ENCODE data around the gene PLD5. TPM values are rescaled to one million over a fixed set of nuclear protein-coding genes. Genes with fewer than 3 reads are reported as not detected.
"Not testable (repeated sequence)": the region's sequence is repeated elsewhere in the genome, so short reads cannot be mapped to it uniquely, and the experiment has no call there.

The PLD5 gene
- total RNA-seq, 1 experiment from 2014 or later: 1.8 TPM

GRCh38 chr1:242468784-242469183, 55.7 kb downstream of the PLD5 start:
- Mint-ChIP-seq H3K4me3 (ENCODE audit: unreplicated experiment) (no peak overlapping the region), H3K4me1 (ENCODE audit: low read depth, unreplicated experiment) (peaks cover 6% of the 10 kb centered on the region), H3K36me3 (ENCODE audit: insufficient read depth, unreplicated experiment) (no peaks in the 10 kb centered on the region), H3K27me3 (ENCODE audit: insufficient read depth, unreplicated experiment) (no peaks in the 10 kb centered on the region), H3K9me3 (ENCODE audit: unreplicated experiment) (no peaks in the 10 kb centered on the region), H3K27ac (ENCODE audit: unreplicated experiment) (no peak overlapping the region)
- Histone ChIP-seq H3K4me1 (peaks cover 9% of the 10 kb centered on the region), H3K36me3 (ENCODE audit: control insufficient read depth, insufficient read depth, low read length) (no peaks in the 10 kb centered on the region), H3K27me3 (replicated peaks; ENCODE audit: control insufficient read depth, insufficient read depth, low read length) (no peaks in the 10 kb centered on the region), H3K9me3 (no peaks in the 10 kb centered on the region), H3K4me3 (ENCODE audit: low read depth, low read length) (no peak overlapping the region)
- intact Hi-C loops (cut with micrococcal nuclease; ENCODE audit: unreplicated experiment): loop anchor here (10.0 kb wide), 3 partner anchors 176 to 556 kb away; no protein-coding TSS in a partner anchor
- peak; percentile 20 to 50 for DNase-seq
- ChIA-PET CTCF (interaction anchor here (0.8 kb wide), 1 partner anchor 173 kb away, joined by 3 read pairs; no protein-coding TSS in a partner anchor), POLR2A (no interaction called here)
- TF ChIP-seq CTCF (IDR thresholded peaks at IDR 0.05; ENCODE audit: insufficient read depth in 1 of 2, low read depth in 1 of 2, low read length in 1 of 2, severe bottlenecking in 1 of 2, unreplicated experiment in 1 of 2): no peak
- no TSS peak for BruUV-seq (replicated peaks)

- no peaks in the 10 kb centered on the region for H3K9me3 ChIP-seq
- POLR2A ChIA-PET: no interaction called here
- BruUV-seq (replicated peaks): no TSS peak
- H3K27me3 ChIP-seq (replicated peaks; ENCODE audit: control insufficient read depth, insufficient read depth, low read length): no peaks in the 10 kb centered on the region
- H3K36me3 ChIP-seq (ENCODE audit: control insufficient read depth, insufficient read depth, low read length): no peaks in the 10 kb centered on the region
- CTCF ChIA-PET: no interaction called here
- Mint-ChIP-seq H3K4me3 (ENCODE audit: unreplicated experiment) (no peak overlapping the region), H3K9me3 (ENCODE audit: unreplicated experiment) (no peaks in the 10 kb centered on the region), H3K4me1 (ENCODE audit: low read depth, unreplicated experiment) (peaks cover 6% of the 10 kb centered on the region), H3K27me3 (ENCODE audit: insufficient read depth, unreplicated experiment) (no peaks in the 10 kb centered on the region), H3K36me3 (ENCODE audit: insufficient read depth, unreplicated experiment) (no peaks in the 10 kb centered on the region), H3K27ac (ENCODE audit: unreplicated experiment) (no peak overlapping the region)
- H3K4me1 ChIP-seq: peaks cover 9% of the 10 kb centered on the region
- intact Hi-C loops (cut with micrococcal nuclease; ENCODE audit: unreplicated experiment): loop anchor here (1.0 to 10.0 kb wide), 4 partner anchors 177 to 858 kb away; no protein-coding TSS in a partner anchor
- peak; percentile 57 to 77 for TF ChIP-seq CTCF (IDR thresholded peaks at IDR 0.05; ENCODE audit: insufficient read depth in 1 of 2, low read depth in 1 of 2, low read length in 1 of 2, severe bottlenecking in 1 of 2, unreplicated experiment in 1 of 2)
- H3K4me3 ChIP-seq (ENCODE audit: low read depth, low read length): no peak overlapping the region
- DNase-seq: peak; percentile 51 to 54
These were observed 56.8 kb downstream of the PLD5 start for GRCh38 chr1:242467556-242468145.

GRCh38 chr1:242462867-242463266, 61.6 kb downstream of the PLD5 start:
- Histone ChIP-seq H3K9me3 (no peaks in the 10 kb centered on the region), H3K4me3 (ENCODE audit: low read depth, low read length) (no peak overlapping the region), H3K27me3 (replicated peaks; ENCODE audit: control insufficient read depth, insufficient read depth, low read length) (no peaks in the 10 kb centered on the region), H3K4me1 (no peaks in the 10 kb centered on the region), H3K36me3 (ENCODE audit: control insufficient read depth, insufficient read depth, low read length) (no peaks in the 10 kb centered on the region)
- no peak for TF ChIP-seq CTCF (IDR thresholded peaks at IDR 0.05; ENCODE audit: insufficient read depth in 1 of 2, low read depth in 1 of 2, low read length in 1 of 2, severe bottlenecking in 1 of 2, unreplicated experiment in 1 of 2)
- no peaks in the 10 kb centered on the region for H3K4me1 Mint-ChIP-seq (ENCODE audit: low read depth, unreplicated experiment)
- H3K36me3 Mint-ChIP-seq (ENCODE audit: insufficient read depth, unreplicated experiment): no peaks in the 10 kb centered on the region
- BruUV-seq (replicated peaks): no TSS peak
- H3K27ac Mint-ChIP-seq (ENCODE audit: unreplicated experiment): no peak overlapping the region
- ChIA-PET CTCF (no interaction called here), POLR2A (no interaction called here)
- no peak overlapping the region for H3K4me3 Mint-ChIP-seq (ENCODE audit: unreplicated experiment)
- no peaks in the 10 kb centered on the region for H3K27me3 Mint-ChIP-seq (ENCODE audit: insufficient read depth, unreplicated experiment)
- intact Hi-C loops (cut with micrococcal nuclease; ENCODE audit: unreplicated experiment): loop anchor here (10.0 kb wide), 3 partner anchors 182 to 562 kb away; no protein-coding TSS in a partner anchor
- DNase-seq: no peak
- H3K9me3 Mint-ChIP-seq (ENCODE audit: unreplicated experiment): no peaks in the 10 kb centered on the region

GRCh38 chr1:242459740-242460139, 64.8 kb downstream of the PLD5 start:
- intact Hi-C loops (cut with micrococcal nuclease; ENCODE audit: unreplicated experiment): loop anchor here (10.0 kb wide), 4 partner anchors 185 to 565 kb away; no protein-coding TSS in a partner anchor
- H3K27me3 ChIP-seq (replicated peaks; ENCODE audit: control insufficient read depth, insufficient read depth, low read length); H3K4me3 ChIP-seq (ENCODE audit: low read depth, low read length); H3K27me3 Mint-ChIP-seq (ENCODE audit: insufficient read depth, unreplicated experiment); H3K36me3 Mint-ChIP-seq (ENCODE audit: insufficient read depth, unreplicated experiment); CTCF ChIA-PET; H3K9me3 ChIP-seq; H3K9me3 Mint-ChIP-seq (ENCODE audit: unreplicated experiment); H3K27ac Mint-ChIP-seq (ENCODE audit: unreplicated experiment); POLR2A ChIA-PET; H3K4me1 ChIP-seq; H3K36me3 ChIP-seq (ENCODE audit: control insufficient read depth, insufficient read depth, low read length); DNase-seq; H3K4me1 Mint-ChIP-seq (ENCODE audit: low read depth, unreplicated experiment); BruUV-seq (replicated peaks); H3K4me3 Mint-ChIP-seq (ENCODE audit: unreplicated experiment): not testable (repeated sequence)
